Measurements from ENCODE around the gene BHMT2.
A peak's percentile ranks its signal among the peaks of the same experiment; 100 is the strongest.

BHMT2 gene

DNA sequence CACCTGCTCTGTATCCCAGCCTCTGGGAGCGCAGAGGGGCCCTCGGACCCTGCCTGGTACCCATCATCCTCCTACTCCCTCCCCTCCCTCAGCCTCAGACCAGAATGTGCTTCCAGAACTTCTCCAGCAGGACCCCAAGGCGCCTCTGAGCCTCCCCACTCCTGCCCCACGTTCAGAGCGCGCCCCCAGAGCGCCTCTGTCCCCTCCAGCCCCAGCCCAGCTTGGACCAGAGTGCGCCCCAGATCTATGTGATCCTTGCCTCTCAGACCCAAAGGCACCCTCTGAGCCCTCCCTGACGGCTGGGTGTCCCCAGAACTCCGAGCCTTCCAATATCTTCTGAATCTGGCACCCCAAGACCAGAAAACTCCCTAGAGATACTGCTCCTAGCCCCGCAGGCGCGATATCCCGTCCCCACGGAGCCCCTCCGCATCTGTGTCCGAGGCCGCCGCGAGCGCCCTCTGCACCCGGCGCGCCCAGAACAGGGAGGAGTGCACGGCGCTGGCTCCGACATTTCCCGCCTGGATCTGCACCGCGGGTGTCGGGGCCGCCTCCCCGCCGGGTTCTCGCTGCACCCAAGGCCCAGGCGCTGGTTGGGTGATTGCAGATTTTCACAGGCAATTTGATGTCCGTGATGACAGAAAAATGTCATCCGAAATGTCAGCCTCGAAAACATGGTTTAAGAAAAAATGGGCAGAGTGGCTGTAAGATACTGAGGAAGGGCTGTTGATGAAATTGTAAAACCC lies 42.6 kb downstream of the BHMT2 start:
- no peak overlapping the region for H3K27ac ChIP-seq (replicated peaks; ENCODE audit: low read length)
- H4K91ac ChIP-seq (ENCODE audit: low read depth, low read length, poor library complexity), result no peak overlapping the region
- no peak overlapping the region for H4K8ac ChIP-seq (ENCODE audit: low read depth, low read length)
- no peak overlapping the region for H2BK15ac ChIP-seq (ENCODE audit: low read length)
- H2BK5ac ChIP-seq (ENCODE audit: low read length), result peak overlapping the region; percentile 11
- no peak for DNase-seq (ENCODE audit: low spot score)
- H3K4me2 ChIP-seq (ENCODE audit: insufficient read depth, low read length, poor library complexity, severe bottlenecking), result peak overlapping the region; percentile 96
- no peak overlapping the region for H3K4ac ChIP-seq (ENCODE audit: low read length)
- H3K14ac ChIP-seq (ENCODE audit: low read length), result no peak overlapping the region
- H3K4me3 ChIP-seq (ENCODE audit: low read length in 2 of 2), result peak overlapping the region in 1 of 2 donors; percentile 75
- peak overlapping the region; percentile 52 for H2BK120ac ChIP-seq (ENCODE audit: low read depth, low read length)
- H3K9ac ChIP-seq (ENCODE audit: low read depth, low read length, poor library complexity), result peak overlapping the region; percentile 89
- peak overlapping the region; percentile 61 for H2AFZ ChIP-seq (ENCODE audit: low read length)
- H3K9me3 ChIP-seq (replicated peaks in 1 of 2; ENCODE audit: control insufficient read depth in 2 of 2, insufficient read depth in 1 of 2, low read depth in 1 of 2, low read length in 2 of 2), result no peaks in the 10 kb centered on the region
- H2BK12ac ChIP-seq (ENCODE audit: low read length), result no peak overlapping the region
- no CpG with 5 or more reads among the region's 39 CpGs for WGBS, 2 donors (ENCODE audit: extremely low coverage in 2 of 2, insufficient read length in 2 of 2, insufficient replicate concordance in 1 of 2)
- peaks cover 9 to 70% (median 21%) of the 10 kb centered on the region in 3 experiments for H3K27me3 ChIP-seq (ENCODE audit: control insufficient read depth in 3 of 3, insufficient read depth in 3 of 3, low read depth in 1 of 3, low read length in 3 of 3)
- H3K23ac ChIP-seq (ENCODE audit: low read depth, low read length, poor library complexity), result peak overlapping the region; percentile 50
- peaks cover 0 to 7% of the 10 kb centered on the region in 2 donors for H3K4me1 ChIP-seq (ENCODE audit: control insufficient read depth in 2 of 2, insufficient read depth in 1 of 2, low read depth in 1 of 2, low read length in 2 of 2)
- H2AK5ac ChIP-seq (ENCODE audit: low read depth, low read length), result peak overlapping the region; percentile 56
- peak overlapping the region; percentile 74 for H3K18ac ChIP-seq (ENCODE audit: low read length)
- H3K79me1 ChIP-seq (ENCODE audit: low read depth, low read length), result no peaks in the 10 kb centered on the region
- H3K36me3 ChIP-seq (replicated peaks in 1 of 2; ENCODE audit: control insufficient read depth in 2 of 2, insufficient read depth in 2 of 2, low read length in 2 of 2), result no peaks in the 10 kb centered on the region

DNA sequence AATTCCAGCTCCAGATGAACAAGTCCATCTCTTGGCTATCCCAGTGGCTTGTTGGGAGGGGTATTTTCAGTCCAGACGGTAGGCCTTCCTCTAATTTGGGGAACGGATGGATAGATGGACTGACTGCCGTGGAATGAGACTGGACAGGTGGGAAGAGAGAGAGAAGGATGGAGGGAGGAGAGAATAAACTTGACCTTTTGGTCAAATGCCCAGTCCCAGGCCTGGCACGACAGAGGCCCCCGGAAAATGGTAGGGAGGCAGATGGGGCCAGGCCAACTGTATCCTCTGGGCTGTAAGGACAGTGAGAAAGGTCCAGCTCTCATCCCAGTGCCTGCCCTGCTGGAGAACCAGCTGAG lies 43.1 kb downstream of the BHMT2 start:
- no peak overlapping the region for H4K8ac ChIP-seq (ENCODE audit: low read depth, low read length)
- WGBS, 2 donors (ENCODE audit: extremely low coverage in 2 of 2, insufficient read length in 2 of 2, insufficient replicate concordance in 1 of 2), result no CpG with 5 or more reads among the region's 5 CpGs
- H3K79me1 ChIP-seq (ENCODE audit: low read depth, low read length), result no peaks in the 10 kb centered on the region
- no peak overlapping the region for H3K18ac ChIP-seq (ENCODE audit: low read length)
- no peak overlapping the region for H2BK15ac ChIP-seq (ENCODE audit: low read length)
- no peak overlapping the region for H3K9ac ChIP-seq (ENCODE audit: low read depth, low read length, poor library complexity)
- H2AK5ac ChIP-seq (ENCODE audit: low read depth, low read length), result no peak overlapping the region
- H3K4me1 ChIP-seq (ENCODE audit: control insufficient read depth in 2 of 2, insufficient read depth in 1 of 2, low read depth in 1 of 2, low read length in 2 of 2), result peaks cover 0 to 7% of the 10 kb centered on the region in 2 donors
- H2AFZ ChIP-seq (ENCODE audit: low read length), result no peak overlapping the region
- no peak overlapping the region for H2BK120ac ChIP-seq (ENCODE audit: low read depth, low read length)
- H2BK5ac ChIP-seq (ENCODE audit: low read length), result no peak overlapping the region
- H3K4ac ChIP-seq (ENCODE audit: low read length), result no peak overlapping the region
- H3K27ac ChIP-seq (replicated peaks; ENCODE audit: low read length), result no peak overlapping the region
- no peak overlapping the region for H3K4me2 ChIP-seq (ENCODE audit: insufficient read depth, low read length, poor library complexity, severe bottlenecking)
- H3K27me3 ChIP-seq (ENCODE audit: control insufficient read depth in 3 of 3, insufficient read depth in 3 of 3, low read depth in 1 of 3, low read length in 3 of 3), result peaks cover 9 to 65% (median 21%) of the 10 kb centered on the region in 3 experiments
- no peak overlapping the region for H3K4me3 ChIP-seq (ENCODE audit: low read length in 2 of 2)
- H3K23ac ChIP-seq (ENCODE audit: low read depth, low read length, poor library complexity), result no peak overlapping the region
- no peak for DNase-seq (ENCODE audit: low spot score)
- H3K14ac ChIP-seq (ENCODE audit: low read length), result no peak overlapping the region
- H2BK12ac ChIP-seq (ENCODE audit: low read length), result no peak overlapping the region
- H3K36me3 ChIP-seq (replicated peaks in 1 of 2; ENCODE audit: control insufficient read depth in 2 of 2, insufficient read depth in 2 of 2, low read length in 2 of 2), result no peaks in the 10 kb centered on the region
- no peaks in the 10 kb centered on the region for H3K9me3 ChIP-seq (replicated peaks in 1 of 2; ENCODE audit: control insufficient read depth in 2 of 2, insufficient read depth in 1 of 2, low read depth in 1 of 2, low read length in 2 of 2)
- no peak overlapping the region for H4K91ac ChIP-seq (ENCODE audit: low read depth, low read length, poor library complexity)

DNA sequence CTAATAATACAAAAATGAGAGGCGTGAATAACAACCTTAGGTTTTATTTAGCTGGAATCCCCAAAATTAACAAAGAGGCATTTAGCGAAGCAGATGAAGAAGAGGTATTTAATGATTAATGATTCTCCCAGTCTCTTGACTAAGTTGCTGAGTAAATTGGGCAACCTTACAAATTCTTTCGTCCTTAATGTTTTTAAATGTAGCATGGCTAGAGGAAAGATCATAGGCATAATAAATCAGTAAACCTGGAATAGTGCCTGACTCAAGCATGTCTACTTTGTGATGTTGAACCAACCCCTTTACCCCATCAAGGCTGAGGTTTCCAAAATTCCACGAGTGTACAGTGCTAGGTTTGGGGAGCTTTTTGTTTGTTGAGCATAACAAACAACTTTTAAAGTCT lies 49.9 kb downstream of the BHMT2 start:
- WGBS, 2 donors (ENCODE audit: extremely low coverage in 2 of 2, insufficient read length in 2 of 2, insufficient replicate concordance in 1 of 2), result no CpG with 5 or more reads among the region's 4 CpGs

DNA sequence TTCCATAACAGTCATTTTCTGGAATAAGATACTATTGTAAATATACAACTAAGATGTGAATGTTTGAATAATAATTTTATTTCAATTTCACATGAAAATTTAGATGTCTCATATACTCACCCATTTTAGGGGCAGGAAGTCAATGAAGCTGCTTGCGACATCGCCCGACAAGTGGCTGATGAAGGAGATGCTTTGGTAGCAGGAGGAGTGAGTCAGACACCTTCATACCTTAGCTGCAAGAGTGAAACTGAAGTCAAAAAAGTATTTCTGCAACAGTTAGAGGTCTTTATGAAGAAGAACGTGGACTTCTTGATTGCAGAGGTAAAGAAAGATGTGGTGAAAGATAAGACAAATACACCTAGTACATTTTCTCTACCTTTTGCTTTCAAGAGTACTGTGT lies 50.7 kb downstream of the BHMT2 start:
- H2BK5ac ChIP-seq (ENCODE audit: low read length), result no peak overlapping the region
- no peak overlapping the region for H4K91ac ChIP-seq (ENCODE audit: low read depth, low read length, poor library complexity)
- no peak overlapping the region for H3K4ac ChIP-seq (ENCODE audit: low read length)
- no peak overlapping the region for H2BK120ac ChIP-seq (ENCODE audit: low read depth, low read length)
- no peaks in the 10 kb centered on the region for H3K4me1 ChIP-seq (ENCODE audit: control insufficient read depth in 2 of 2, insufficient read depth in 1 of 2, low read depth in 1 of 2, low read length in 2 of 2)
- H3K14ac ChIP-seq (ENCODE audit: low read length), result no peak overlapping the region
- no peak overlapping the region for H3K9ac ChIP-seq (ENCODE audit: low read depth, low read length, poor library complexity)
- peaks cover 0 to 7% (median 0%) of the 10 kb centered on the region in 3 experiments for H3K27me3 ChIP-seq (ENCODE audit: control insufficient read depth in 3 of 3, insufficient read depth in 3 of 3, low read depth in 1 of 3, low read length in 3 of 3)
- H3K18ac ChIP-seq (ENCODE audit: low read length), result no peak overlapping the region
- no peak overlapping the region for H2BK15ac ChIP-seq (ENCODE audit: low read length)
- no peak overlapping the region for H3K27ac ChIP-seq (replicated peaks; ENCODE audit: low read length)
- no peak overlapping the region for H2AK5ac ChIP-seq (ENCODE audit: low read depth, low read length)
- WGBS, 2 donors (ENCODE audit: extremely low coverage in 2 of 2, insufficient read length in 2 of 2, insufficient replicate concordance in 1 of 2), result no CpG with 5 or more reads among the region's 4 CpGs
- H3K79me1 ChIP-seq (ENCODE audit: low read depth, low read length), result no peaks in the 10 kb centered on the region
- no peak overlapping the region for H2BK12ac ChIP-seq (ENCODE audit: low read length)
- no peak overlapping the region for H2AFZ ChIP-seq (ENCODE audit: low read length)
- H3K36me3 ChIP-seq (replicated peaks in 1 of 2; ENCODE audit: control insufficient read depth in 2 of 2, insufficient read depth in 2 of 2, low read length in 2 of 2), result no peaks in the 10 kb centered on the region
- no peak for DNase-seq (ENCODE audit: low spot score)
- H4K8ac ChIP-seq (ENCODE audit: low read depth, low read length), result no peak overlapping the region
- no peaks in the 10 kb centered on the region for H3K9me3 ChIP-seq (replicated peaks in 1 of 2; ENCODE audit: control insufficient read depth in 2 of 2, insufficient read depth in 1 of 2, low read depth in 1 of 2, low read length in 2 of 2)
- H3K4me3 ChIP-seq (ENCODE audit: low read length in 2 of 2), result no peak overlapping the region
- no peak overlapping the region for H3K23ac ChIP-seq (ENCODE audit: low read depth, low read length, poor library complexity)
- H3K4me2 ChIP-seq (ENCODE audit: insufficient read depth, low read length, poor library complexity, severe bottlenecking), result no peak overlapping the region

More for the DNA sequence above, 49.9 kb downstream of the BHMT2 start:
- Histone ChIP-seq H3K27ac (replicated peaks; ENCODE audit: low read length) (no peak overlapping the region), H3K79me1 (ENCODE audit: low read depth, low read length) (no peaks in the 10 kb centered on the region), H2BK12ac (ENCODE audit: low read length) (no peak overlapping the region), H3K18ac (ENCODE audit: low read length) (no peak overlapping the region), H3K4ac (ENCODE audit: low read length) (no peak overlapping the region), H2BK120ac (ENCODE audit: low read depth, low read length) (no peak overlapping the region), H3K9ac (ENCODE audit: low read depth, low read length, poor library complexity) (no peak overlapping the region), H3K27me3 (ENCODE audit: control insufficient read depth in 3 of 3, insufficient read depth in 3 of 3, low read depth in 1 of 3, low read length in 3 of 3) (peaks cover 0 to 13% (median 0%) of the 10 kb centered on the region in 3 experiments), H3K14ac (ENCODE audit: low read length) (no peak overlapping the region), H2AFZ (ENCODE audit: low read length) (no peak overlapping the region), H3K4me1 (ENCODE audit: control insufficient read depth in 2 of 2, insufficient read depth in 1 of 2, low read depth in 1 of 2, low read length in 2 of 2) (no peaks in the 10 kb centered on the region), H3K36me3 (replicated peaks in 1 of 2; ENCODE audit: control insufficient read depth in 2 of 2, insufficient read depth in 2 of 2, low read length in 2 of 2) (no peaks in the 10 kb centered on the region), H3K9me3 (replicated peaks in 1 of 2; ENCODE audit: control insufficient read depth in 2 of 2, insufficient read depth in 1 of 2, low read depth in 1 of 2, low read length in 2 of 2) (no peaks in the 10 kb centered on the region), H4K91ac (ENCODE audit: low read depth, low read length, poor library complexity) (no peak overlapping the region), H3K4me3 (ENCODE audit: low read length in 2 of 2) (no peak overlapping the region), H4K8ac (ENCODE audit: low read depth, low read length) (no peak overlapping the region), H2AK5ac (ENCODE audit: low read depth, low read length) (no peak overlapping the region), H2BK5ac (ENCODE audit: low read length) (no peak overlapping the region), H2BK15ac (ENCODE audit: low read length) (no peak overlapping the region), H3K4me2 (ENCODE audit: insufficient read depth, low read length, poor library complexity, severe bottlenecking) (no peak overlapping the region), H3K23ac (ENCODE audit: low read depth, low read length, poor library complexity) (no peak overlapping the region)
- no peak for DNase-seq (ENCODE audit: low spot score)

Data from neuronal stem cell (in vitro differentiated cells).